ENCODE data around the gene IDH3B.
"Not testable (repeated sequence)": the region's sequence is repeated elsewhere in the genome, so short reads cannot be mapped to it uniquely, and the experiment has no call there.

The IDH3B gene

GRCh38 chr20:2687514-2687913 is 23.5 kb upstream of the IDH3B start:
- TF ChIP-seq EZH2phosphoT487 (IDR thresholded peaks at IDR 0.05; ENCODE audit: borderline replicate concordance) (no peak), CTCF (conservative IDR thresholded peaks at IDR 0.05; ENCODE audit: low read length) (no peak)
- Histone ChIP-seq H3K79me2 (ENCODE audit: insufficient read depth, low read length) (no peaks in the 10 kb centered on the region), H3K4me2 (ENCODE audit: low read depth, low read length, poor library complexity, severe bottlenecking) (peak overlapping the region; percentile 63), H3K27me3 (ENCODE audit: insufficient read depth, low read length, poor library complexity, severe bottlenecking) (no peaks in the 10 kb centered on the region), H3K36me3 (ENCODE audit: insufficient read depth, low read length) (no peaks in the 10 kb centered on the region), H3F3A (ENCODE audit: low read depth) (no peaks in the 10 kb centered on the region), H3K4me3 (ENCODE audit: low read length, poor library complexity, severe bottlenecking) (peak overlapping the region; percentile 44), H4K20me1 (ENCODE audit: insufficient read depth, low read length, poor library complexity, severe bottlenecking) (no peaks in the 10 kb centered on the region), H3K9me3 (ENCODE audit: insufficient read depth, low read depth, low read length) (no peaks in the 10 kb centered on the region), H3K9me2 (replicated peaks; ENCODE audit: low read depth, low read length) (no peaks in the 10 kb centered on the region), H2AFZ (ENCODE audit: low read length) (peak overlapping the region; percentile 57), H3K9ac (ENCODE audit: low read depth, low read length, poor library complexity, severe bottlenecking) (peak overlapping the region; percentile 57), H3K4me1 (ENCODE audit: insufficient read depth, low read length, poor library complexity, severe bottlenecking) (peaks cover 13% of the 10 kb centered on the region)

- H3K4me2 ChIP-seq (ENCODE audit: low read depth, low read length, poor library complexity, severe bottlenecking); H3K27me3 ChIP-seq (ENCODE audit: insufficient read depth, low read length, poor library complexity, severe bottlenecking); H3K4me3 ChIP-seq (ENCODE audit: low read length, poor library complexity, severe bottlenecking); H4K20me1 ChIP-seq (ENCODE audit: insufficient read depth, low read length, poor library complexity, severe bottlenecking); H3K79me2 ChIP-seq (ENCODE audit: insufficient read depth, low read length); H3K4me1 ChIP-seq (ENCODE audit: insufficient read depth, low read length, poor library complexity, severe bottlenecking); H2AFZ ChIP-seq (ENCODE audit: low read length); H3K36me3 ChIP-seq (ENCODE audit: insufficient read depth, low read length); H3F3A ChIP-seq (ENCODE audit: low read depth); H3K9me3 ChIP-seq (ENCODE audit: insufficient read depth, low read depth, low read length); H3K9ac ChIP-seq (ENCODE audit: low read depth, low read length, poor library complexity, severe bottlenecking); H3K9me2 ChIP-seq (replicated peaks; ENCODE audit: low read depth, low read length): not testable (repeated sequence)
Observed at GRCh38 chr20:2684817-2685216, 20.8 kb upstream of the IDH3B start.

- not testable (repeated sequence) for H3K4me2 ChIP-seq (ENCODE audit: low read depth, low read length, poor library complexity, severe bottlenecking)
Observed at GRCh38 chr20:2682040-2682439, 18.0 kb upstream of the IDH3B start.

GRCh38 chr20:2680046-2680445 is 16.0 kb upstream of the IDH3B start:
- Histone ChIP-seq H3K4me2 (ENCODE audit: low read depth, low read length, poor library complexity, severe bottlenecking) (no peak overlapping the region), H3K36me3 (ENCODE audit: insufficient read depth, low read length) (no peaks in the 10 kb centered on the region), H3K27me3 (ENCODE audit: insufficient read depth, low read length, poor library complexity, severe bottlenecking) (no peaks in the 10 kb centered on the region), H4K20me1 (ENCODE audit: insufficient read depth, low read length, poor library complexity, severe bottlenecking) (no peaks in the 10 kb centered on the region), H2AFZ (ENCODE audit: low read length) (no peak overlapping the region), H3K9me3 (ENCODE audit: insufficient read depth, low read depth, low read length) (no peaks in the 10 kb centered on the region), H3K4me1 (ENCODE audit: insufficient read depth, low read length, poor library complexity, severe bottlenecking) (no peaks in the 10 kb centered on the region), H3F3A (ENCODE audit: low read depth) (no peaks in the 10 kb centered on the region), H3K9me2 (replicated peaks; ENCODE audit: low read depth, low read length) (no peaks in the 10 kb centered on the region), H3K79me2 (ENCODE audit: insufficient read depth, low read length) (no peaks in the 10 kb centered on the region), H3K4me3 (ENCODE audit: low read length, poor library complexity, severe bottlenecking) (no peak overlapping the region), H3K9ac (ENCODE audit: low read depth, low read length, poor library complexity, severe bottlenecking) (no peak overlapping the region)
- TF ChIP-seq CTCF (conservative IDR thresholded peaks at IDR 0.05; ENCODE audit: low read length), result no peak
- TF ChIP-seq EZH2phosphoT487 (IDR thresholded peaks at IDR 0.05; ENCODE audit: borderline replicate concordance), result no peak

More at GRCh38 chr20:2682040-2682439, 18.0 kb upstream of the IDH3B start:
- not testable (repeated sequence) for H3K4me1 ChIP-seq (ENCODE audit: insufficient read depth, low read length, poor library complexity, severe bottlenecking); H3F3A ChIP-seq (ENCODE audit: low read depth); H3K9me3 ChIP-seq (ENCODE audit: insufficient read depth, low read depth, low read length); H3K79me2 ChIP-seq (ENCODE audit: insufficient read depth, low read length); H3K36me3 ChIP-seq (ENCODE audit: insufficient read depth, low read length); H3K9me2 ChIP-seq (replicated peaks; ENCODE audit: low read depth, low read length); H3K27me3 ChIP-seq (ENCODE audit: insufficient read depth, low read length, poor library complexity, severe bottlenecking); H3K9ac ChIP-seq (ENCODE audit: low read depth, low read length, poor library complexity, severe bottlenecking); H3K4me3 ChIP-seq (ENCODE audit: low read length, poor library complexity, severe bottlenecking); H2AFZ ChIP-seq (ENCODE audit: low read length); H4K20me1 ChIP-seq (ENCODE audit: insufficient read depth, low read length, poor library complexity, severe bottlenecking)

All from Loucy (cell line).